ENCODE results near the gene AQP2. TPM values are rescaled to one million over a fixed set of nuclear protein-coding genes. Genes with fewer than 3 reads are reported as not detected.
"Not testable (repeated sequence)": the region's sequence is repeated elsewhere in the genome, so short reads cannot be mapped to it uniquely, and the experiment has no call there.

Gene AQP2
- total RNA-seq, 1 experiment from 2014 or later: not detected

DNA sequence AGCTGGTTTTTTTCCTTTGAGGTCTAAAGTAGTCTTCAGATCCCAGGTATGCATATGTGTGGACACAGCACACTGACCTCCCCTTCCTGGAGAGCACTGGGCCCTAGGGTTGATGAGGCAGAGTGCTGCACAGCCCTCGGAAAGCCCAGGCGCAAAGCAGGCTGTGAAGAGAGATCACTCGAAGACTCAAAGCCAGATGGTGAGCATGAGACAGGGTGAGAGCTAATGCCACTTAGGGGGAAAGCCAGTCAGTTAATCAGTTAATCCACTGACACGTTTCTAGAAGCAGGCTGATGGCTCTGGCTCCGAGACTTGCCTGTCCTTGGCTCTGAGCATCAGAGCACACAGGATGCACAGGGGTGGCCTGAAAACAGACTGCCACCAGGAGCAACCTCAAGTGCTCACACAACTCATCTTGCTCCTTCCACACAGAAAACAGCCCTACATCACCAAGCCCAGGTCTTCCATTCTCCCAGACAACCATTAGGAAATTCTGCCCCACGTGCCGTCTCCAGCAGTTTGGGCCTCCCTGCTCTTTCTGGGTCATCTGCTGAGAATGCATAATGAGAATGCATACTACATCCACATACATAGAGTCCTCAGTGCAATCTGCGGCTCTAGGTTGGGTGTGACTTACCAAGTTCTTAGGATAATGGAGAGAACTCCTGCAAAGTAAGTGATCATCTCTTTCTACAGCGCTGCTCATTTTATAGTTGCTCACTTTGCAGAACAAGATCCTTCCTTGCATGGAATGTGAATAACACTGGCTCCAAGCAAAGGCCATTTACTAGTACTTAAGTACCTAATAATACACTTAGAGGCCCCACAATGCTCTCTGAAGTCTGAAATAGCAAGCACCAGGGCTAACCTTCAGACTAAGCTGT, 34.2 kb downstream of the AQP2 start:
- ChIA-PET CTCF (interaction anchor here (0.7 to 9.4 kb wide), 8 partner anchors 10 to 148 kb away, joined by 3 to 92 read pairs (median 4); no protein-coding TSS in a partner anchor), POLR2A (interaction anchor here (0.6 to 1.5 kb wide), 3 partner anchors 15 to 128 kb away, joined by 3 to 5 read pairs (median 4); partner anchors contain the start of gene COX14)
- peaks cover 8% of the 10 kb centered on the region for H3K4me1 Mint-ChIP-seq (ENCODE audit: insufficient read depth, unreplicated experiment)
- H3K27ac Mint-ChIP-seq (ENCODE audit: low read depth, unreplicated experiment): no peak overlapping the region
- no TSS peak for BruUV-seq (replicated peaks)
- no peak for TF ChIP-seq CTCF (IDR thresholded peaks at IDR 0.05; ENCODE audit: unreplicated experiment)
- DNase-seq (ENCODE audit: unreplicated experiment): no peak
- intact Hi-C loops (cut with micrococcal nuclease): no loop called here
- H3K9me3 Mint-ChIP-seq (ENCODE audit: unreplicated experiment): no peaks in the 10 kb centered on the region
- H3K36me3 Mint-ChIP-seq (ENCODE audit: insufficient read depth, unreplicated experiment): peaks cover 24% of the 10 kb centered on the region
- no peaks in the 10 kb centered on the region for H3K27me3 Mint-ChIP-seq (ENCODE audit: insufficient read depth, unreplicated experiment)
- H3K4me3 Mint-ChIP-seq (ENCODE audit: unreplicated experiment): no peak overlapping the region

- BruUV-seq (replicated peaks): no TSS peak
- no peak for TF ChIP-seq CTCF (IDR thresholded peaks at IDR 0.05; ENCODE audit: unreplicated experiment)
- ChIA-PET POLR2A (no interaction called here), CTCF (interaction anchor here (0.7 to 1.8 kb wide), 5 partner anchors 19 to 928 kb away, joined by 3 to 5 read pairs (median 4); no protein-coding TSS in a partner anchor)
- Mint-ChIP-seq H3K9me3 (ENCODE audit: unreplicated experiment) (no peaks in the 10 kb centered on the region), H3K27me3 (ENCODE audit: insufficient read depth, unreplicated experiment) (no peaks in the 10 kb centered on the region), H3K27ac (ENCODE audit: low read depth, unreplicated experiment) (no peak overlapping the region), H3K4me1 (ENCODE audit: insufficient read depth, unreplicated experiment) (peaks cover 18% of the 10 kb centered on the region), H3K4me3 (ENCODE audit: unreplicated experiment) (no peak overlapping the region), H3K36me3 (ENCODE audit: insufficient read depth, unreplicated experiment) (peaks cover 31% of the 10 kb centered on the region)
- intact Hi-C loops (cut with micrococcal nuclease): no loop called here
- DNase-seq (ENCODE audit: unreplicated experiment): no peak
These were observed 35.4 kb downstream of the AQP2 start for GRCh38 chr12:49985981-49986380.

DNA sequence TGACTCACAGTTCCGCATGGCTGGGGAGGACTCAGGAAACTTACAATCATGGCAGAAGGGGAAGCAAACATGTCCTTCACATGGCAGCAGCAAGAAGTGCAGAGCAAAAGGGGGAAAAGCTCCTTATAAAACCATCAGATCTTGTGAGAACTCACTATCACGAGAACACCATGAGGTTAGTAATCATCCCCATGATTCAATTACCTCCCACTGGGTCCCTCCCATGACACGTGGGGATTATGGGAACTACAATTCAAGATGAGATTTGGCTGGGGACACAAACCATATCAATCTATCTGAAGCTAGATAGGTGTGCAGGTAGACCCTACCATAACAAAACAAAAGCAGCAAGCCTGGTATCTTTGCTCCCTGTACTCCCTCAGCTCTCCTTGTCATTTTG, 35.9 kb downstream of the AQP2 start:
- POLR2A ChIA-PET; H3K27me3 Mint-ChIP-seq (ENCODE audit: insufficient read depth, unreplicated experiment); BruUV-seq (replicated peaks); H3K27ac Mint-ChIP-seq (ENCODE audit: low read depth, unreplicated experiment); H3K9me3 Mint-ChIP-seq (ENCODE audit: unreplicated experiment); intact Hi-C loops (cut with micrococcal nuclease); DNase-seq (ENCODE audit: unreplicated experiment); H3K4me3 Mint-ChIP-seq (ENCODE audit: unreplicated experiment): not testable (repeated sequence)
- CTCF ChIA-PET: interaction anchor here (0.7 to 1.8 kb wide), 6 partner anchors 19 to 929 kb away, joined by 3 to 5 read pairs (median 4); no protein-coding TSS in a partner anchor
- H3K36me3 Mint-ChIP-seq (ENCODE audit: insufficient read depth, unreplicated experiment): peaks cover 32% of the 10 kb centered on the region
- peaks cover 18% of the 10 kb centered on the region for H3K4me1 Mint-ChIP-seq (ENCODE audit: insufficient read depth, unreplicated experiment)

DNA sequence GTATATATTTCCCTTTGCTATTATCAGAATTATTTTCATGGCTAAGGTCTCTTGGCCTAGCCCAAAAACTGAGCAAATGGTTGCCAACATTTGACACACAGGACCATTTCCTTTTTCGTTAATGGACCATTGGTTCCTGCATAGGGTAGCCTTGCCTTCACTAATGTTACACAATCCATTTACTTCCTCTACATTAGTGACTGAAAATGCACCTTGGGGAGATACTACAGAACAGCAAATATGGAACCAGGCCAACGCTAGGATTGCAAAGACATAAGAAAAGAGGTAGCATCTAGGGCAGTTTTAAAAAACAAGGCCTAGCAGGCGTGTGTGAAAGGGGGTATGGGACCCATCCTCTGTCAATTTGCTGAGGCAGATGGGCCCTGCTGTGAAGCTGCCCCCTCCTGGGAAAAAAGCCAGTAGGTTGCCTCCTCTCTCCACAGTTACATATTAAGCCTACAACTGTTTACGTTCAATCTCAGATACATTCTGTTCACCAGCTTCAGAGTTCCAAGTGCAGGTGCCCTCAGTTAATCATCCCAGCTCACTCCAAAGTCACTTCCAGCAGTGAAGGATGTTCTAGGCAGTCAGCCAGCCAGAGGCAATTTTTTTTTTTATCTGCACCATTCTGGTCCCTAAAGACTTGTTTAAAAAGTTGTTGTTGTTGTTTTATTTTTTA, 37.2 kb downstream of the AQP2 start:
- intact Hi-C loops (cut with micrococcal nuclease): no loop called here
- Mint-ChIP-seq H3K4me3 (ENCODE audit: unreplicated experiment) (no peak overlapping the region), H3K36me3 (ENCODE audit: insufficient read depth, unreplicated experiment) (peaks cover 45% of the 10 kb centered on the region), H3K27me3 (ENCODE audit: insufficient read depth, unreplicated experiment) (no peaks in the 10 kb centered on the region), H3K4me1 (ENCODE audit: insufficient read depth, unreplicated experiment) (peaks cover 18% of the 10 kb centered on the region), H3K9me3 (ENCODE audit: unreplicated experiment) (no peaks in the 10 kb centered on the region), H3K27ac (ENCODE audit: low read depth, unreplicated experiment) (no peak overlapping the region)
- DNase-seq (ENCODE audit: unreplicated experiment): no peak
- no TSS peak for BruUV-seq (replicated peaks)
- TF ChIP-seq CTCF (IDR thresholded peaks at IDR 0.05; ENCODE audit: unreplicated experiment): no peak
- ChIA-PET POLR2A (no interaction called here), CTCF (interaction anchor here (0.9 kb wide), 1 partner anchor 21 kb away, joined by 3 read pairs; no protein-coding TSS in a partner anchor)

DNA sequence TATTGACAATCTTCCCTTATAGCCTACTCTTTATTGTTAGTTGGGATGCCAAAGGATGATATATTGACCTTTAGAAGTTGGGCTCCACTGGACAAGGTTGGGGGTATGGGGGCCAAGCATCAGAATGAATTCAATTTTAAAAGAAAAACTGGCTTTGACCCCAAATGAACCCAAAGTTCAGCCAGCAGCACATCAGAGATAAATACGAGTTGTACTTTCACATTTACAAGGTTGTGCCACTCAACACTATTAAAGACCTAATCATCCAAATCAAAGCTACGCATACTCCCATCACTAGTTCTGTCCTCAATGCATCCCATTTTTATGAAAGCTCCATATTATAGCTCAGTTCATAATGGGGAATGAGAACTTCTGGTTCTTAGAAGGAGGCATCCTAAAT, 38.9 kb downstream of the AQP2 start:
- H3K27ac Mint-ChIP-seq (ENCODE audit: low read depth, unreplicated experiment); intact Hi-C loops (cut with micrococcal nuclease); H3K27me3 Mint-ChIP-seq (ENCODE audit: insufficient read depth, unreplicated experiment); H3K4me3 Mint-ChIP-seq (ENCODE audit: unreplicated experiment); H3K9me3 Mint-ChIP-seq (ENCODE audit: unreplicated experiment); DNase-seq (ENCODE audit: unreplicated experiment): not testable (repeated sequence)
- Mint-ChIP-seq H3K4me1 (ENCODE audit: insufficient read depth, unreplicated experiment) (peaks cover 15% of the 10 kb centered on the region), H3K36me3 (ENCODE audit: insufficient read depth, unreplicated experiment) (peaks cover 61% of the 10 kb centered on the region)
- ChIA-PET CTCF (interaction anchor here (1.1 to 1.2 kb wide), 2 partner anchors 15 to 21 kb away, joined by 3 read pairs; no protein-coding TSS in a partner anchor), POLR2A (interaction anchor here (0.6 to 1.2 kb wide), 3 partner anchors 12 to 28 kb away, joined by 3 to 5 read pairs (median 3); no protein-coding TSS in a partner anchor)
- BruUV-seq (replicated peaks): TSS peak; percentile 72
